Uterus (tissue), 2 donors: ENCODE data around the gene SAP30L.

Experiments
- POLR2A ChIP-seq, 2 donors: fragments of 450-650 bp; IDR thresholded peaks; one replicate each; pipeline ENCODE4 v1.6.1; 2016; ENCODE audit warnings: antibody characterized with exemption in 2 of 2, mild to moderate bottlenecking in 1 of 2, moderate library complexity in 1 of 2
- TF ChIP-seq, protein P1 (sequence below), 4 experiments: fragments of 200-600 bp in 2 of 4; fragments of 450-650 bp in 2 of 4; sonication (generic) in 2 of 4; IDR thresholded peaks; one replicate each; pipeline ENCODE4 v1.5.1; 2016 to 2019; ENCODE audit warnings: antibody characterized with exemption in 4 of 4, mild to moderate bottlenecking in 2 of 4, moderate library complexity in 1 of 4

DNA sequence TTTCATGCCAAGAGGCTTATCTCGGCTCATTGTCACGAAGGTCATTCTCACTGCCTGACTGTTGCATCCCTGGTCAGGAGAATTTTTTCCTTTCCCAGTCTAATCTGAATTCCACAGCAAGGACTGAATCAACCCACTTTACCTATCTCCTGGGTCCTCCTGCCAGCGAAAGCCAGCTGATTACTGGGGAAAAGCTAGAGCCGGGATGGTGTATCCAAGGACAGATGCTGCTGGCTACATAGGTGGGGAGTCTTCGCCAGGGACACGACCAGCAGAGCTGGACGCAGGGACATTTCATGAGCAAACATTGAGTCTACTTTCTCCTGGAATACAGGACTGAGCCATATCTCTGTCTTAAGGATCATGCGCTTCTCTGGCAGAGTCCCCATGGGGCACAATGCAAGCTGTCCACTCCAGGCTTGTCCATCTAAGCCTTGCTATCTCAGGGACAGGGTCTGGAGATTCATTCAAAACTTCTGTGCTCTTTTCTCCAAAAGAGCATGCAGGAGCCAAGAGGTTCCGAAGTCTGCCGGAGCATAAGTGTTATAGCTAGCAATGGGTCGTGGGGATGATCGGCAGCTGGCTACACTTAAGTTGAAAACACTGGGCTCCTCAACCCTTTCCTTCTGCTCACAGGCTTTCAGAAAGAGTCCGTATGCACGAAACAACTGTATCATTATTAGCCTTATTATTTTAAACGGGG is 38.7 kb downstream of the SAP30L start:
- TF ChIP-seq, protein P1, sequence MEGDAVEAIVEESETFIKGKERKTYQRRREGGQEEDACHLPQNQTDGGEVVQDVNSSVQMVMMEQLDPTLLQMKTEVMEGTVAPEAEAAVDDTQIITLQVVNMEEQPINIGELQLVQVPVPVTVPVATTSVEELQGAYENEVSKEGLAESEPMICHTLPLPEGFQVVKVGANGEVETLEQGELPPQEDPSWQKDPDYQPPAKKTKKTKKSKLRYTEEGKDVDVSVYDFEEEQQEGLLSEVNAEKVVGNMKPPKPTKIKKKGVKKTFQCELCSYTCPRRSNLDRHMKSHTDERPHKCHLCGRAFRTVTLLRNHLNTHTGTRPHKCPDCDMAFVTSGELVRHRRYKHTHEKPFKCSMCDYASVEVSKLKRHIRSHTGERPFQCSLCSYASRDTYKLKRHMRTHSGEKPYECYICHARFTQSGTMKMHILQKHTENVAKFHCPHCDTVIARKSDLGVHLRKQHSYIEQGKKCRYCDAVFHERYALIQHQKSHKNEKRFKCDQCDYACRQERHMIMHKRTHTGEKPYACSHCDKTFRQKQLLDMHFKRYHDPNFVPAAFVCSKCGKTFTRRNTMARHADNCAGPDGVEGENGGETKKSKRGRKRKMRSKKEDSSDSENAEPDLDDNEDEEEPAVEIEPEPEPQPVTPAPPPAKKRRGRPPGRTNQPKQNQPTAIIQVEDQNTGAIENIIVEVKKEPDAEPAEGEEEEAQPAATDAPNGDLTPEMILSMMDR (IDR thresholded peaks at IDR 0.05): no peak
- no peak for TF ChIP-seq POLR2A (IDR thresholded peaks at IDR 0.05)
